ENCODE results near the gene ID1.
"Not testable (repeated sequence)": the region's sequence is repeated elsewhere in the genome, so short reads cannot be mapped to it uniquely, and the experiment has no call there.

Gene ID1

DNA sequence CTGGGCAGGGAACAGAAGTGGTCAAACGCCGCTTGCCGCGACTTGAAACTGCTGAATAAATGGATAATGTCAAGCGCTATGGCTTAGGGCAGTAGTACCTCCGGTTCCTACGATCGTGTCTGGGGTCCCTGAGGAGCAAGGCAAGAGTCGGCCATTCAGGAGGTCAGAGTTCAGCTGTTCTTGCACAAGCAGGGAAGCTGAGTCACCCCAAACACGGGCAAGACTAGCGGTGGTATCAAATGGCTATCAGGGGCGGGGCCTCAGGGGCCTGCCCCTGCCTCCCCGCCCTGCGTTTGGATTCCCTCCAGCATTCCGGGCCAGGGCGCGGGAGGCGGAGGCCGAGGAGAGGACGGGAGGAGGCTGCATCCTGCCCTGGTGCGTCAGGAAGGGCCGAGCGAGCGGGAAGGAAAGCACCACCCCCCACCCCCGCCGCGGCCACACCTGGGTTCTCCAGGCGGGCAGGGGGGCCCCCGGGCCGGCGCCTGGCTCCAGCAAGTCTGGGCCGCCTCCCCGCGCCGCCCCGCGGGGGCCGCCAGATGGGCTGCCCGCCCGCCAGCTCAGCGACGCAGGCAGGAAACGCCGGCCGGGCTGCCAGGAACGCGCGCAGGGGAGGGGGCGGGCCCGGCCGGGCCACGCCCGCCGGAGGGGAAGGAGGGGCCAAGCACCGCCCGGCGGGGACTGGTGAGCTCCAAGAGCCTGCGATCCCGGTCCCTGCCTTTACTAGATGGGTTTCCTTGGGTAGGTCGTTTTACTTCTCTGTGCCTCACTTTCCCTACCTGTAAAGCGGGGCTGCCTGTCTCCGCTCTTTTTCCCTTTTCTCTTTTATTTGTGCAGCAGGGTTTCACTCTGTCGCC, 32.2 kb upstream of the ID1 start:
- in situ Hi-C loops (cut with HindIII; ENCODE audit: low sequenced_read_pairs): no loop called here

DNA sequence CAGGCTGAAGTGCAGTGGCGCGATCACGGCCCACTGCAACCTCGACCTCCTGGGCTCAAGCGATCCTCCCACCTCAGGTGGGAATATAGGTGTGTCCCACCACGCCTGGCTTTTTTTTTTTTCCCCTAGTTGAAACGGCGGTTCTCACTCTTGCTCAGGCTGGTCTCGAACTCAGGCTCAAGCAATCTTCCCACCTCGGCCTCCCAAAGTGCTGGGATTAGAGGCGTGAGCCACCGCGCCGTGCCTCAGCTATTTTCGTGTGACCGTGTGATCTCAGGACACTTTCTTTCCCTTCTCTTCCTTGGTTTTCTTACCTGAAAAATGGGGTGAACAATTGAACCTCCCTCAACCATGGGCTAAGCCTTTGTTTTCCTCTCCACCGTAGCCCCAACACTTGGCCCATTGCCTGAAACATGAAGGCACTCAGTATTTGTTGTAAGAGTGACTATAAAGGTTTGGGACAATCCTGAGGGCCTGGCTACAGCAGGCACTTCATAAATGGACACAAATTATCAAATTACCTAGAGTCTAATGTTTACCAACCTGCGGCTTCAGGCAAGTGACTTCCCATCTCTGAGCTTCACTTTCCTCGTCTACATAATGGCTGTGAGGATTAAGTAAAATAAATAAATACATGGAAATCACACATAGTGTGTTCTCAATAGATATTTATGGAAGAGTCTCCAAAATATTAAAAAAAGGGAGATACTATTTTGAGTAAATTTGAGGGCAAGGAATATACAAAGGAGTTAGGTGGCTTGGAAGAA, 31.4 kb upstream of the ID1 start:
- in situ Hi-C loops (cut with HindIII; ENCODE audit: low sequenced_read_pairs): no loop called here

DNA sequence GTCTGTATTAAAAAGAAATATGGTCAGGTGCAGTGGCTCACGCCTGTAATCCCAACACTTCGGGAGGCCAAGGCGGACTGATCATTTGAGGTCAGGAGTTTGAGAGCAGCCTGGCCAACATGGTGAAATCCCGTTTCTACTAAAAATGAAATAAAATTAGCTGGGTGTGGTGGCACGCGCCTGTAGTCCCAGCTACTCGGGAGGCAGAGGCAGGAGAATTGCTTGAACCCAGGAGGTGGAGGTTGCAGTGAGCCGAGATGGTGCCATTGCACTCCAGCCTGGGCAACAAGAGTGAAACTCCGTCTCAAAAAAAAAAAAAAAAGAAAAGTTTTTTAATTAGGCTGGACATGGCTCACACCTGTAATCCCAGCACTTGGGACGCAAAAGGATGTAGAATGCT, 30.1 kb upstream of the ID1 start:
- in situ Hi-C loops (cut with HindIII; ENCODE audit: low sequenced_read_pairs): not testable (repeated sequence)

DNA sequence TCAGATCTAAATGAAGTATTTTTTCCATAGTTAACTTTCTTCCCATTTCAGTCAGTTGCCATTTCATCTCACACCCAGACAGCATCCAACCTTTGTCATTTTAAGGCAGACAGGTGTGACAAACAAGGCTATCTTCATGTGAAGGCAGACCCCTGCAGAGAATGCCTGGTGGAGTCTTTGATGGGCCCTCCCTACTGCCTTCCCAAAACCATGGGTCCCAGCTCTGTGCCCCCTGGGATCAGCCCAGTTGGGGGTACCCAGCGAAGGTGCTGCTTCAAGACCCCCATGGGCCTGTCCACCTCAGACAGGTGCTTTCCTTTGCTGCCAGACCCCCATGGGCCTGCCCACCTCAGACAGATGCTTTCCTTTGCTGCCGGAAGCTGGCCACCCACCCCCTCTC, 28.3 kb upstream of the ID1 start:
- in situ Hi-C loops (cut with HindIII; ENCODE audit: low sequenced_read_pairs): no loop called here

DNA sequence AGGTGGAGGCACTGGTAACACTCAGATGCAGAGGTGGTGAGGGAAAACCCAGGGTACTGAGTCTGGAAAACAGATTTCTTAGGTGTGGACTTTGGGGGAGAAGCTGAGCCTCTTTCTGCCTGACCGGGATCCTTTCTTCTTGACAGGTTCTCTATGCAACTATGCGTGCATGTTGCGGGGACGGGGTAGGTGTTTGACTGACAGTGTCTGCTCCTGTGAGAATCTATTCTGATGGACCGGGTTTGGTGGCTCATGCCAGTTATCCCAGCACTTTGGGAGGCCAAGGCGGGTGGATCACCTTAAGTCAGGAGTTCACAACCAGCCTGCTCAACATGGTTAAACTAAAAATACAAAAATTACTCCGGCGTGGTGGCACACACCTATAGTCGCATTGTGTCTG, 27.9 kb upstream of the ID1 start:
- in situ Hi-C loops (cut with HindIII; ENCODE audit: low sequenced_read_pairs): no loop called here

DNA sequence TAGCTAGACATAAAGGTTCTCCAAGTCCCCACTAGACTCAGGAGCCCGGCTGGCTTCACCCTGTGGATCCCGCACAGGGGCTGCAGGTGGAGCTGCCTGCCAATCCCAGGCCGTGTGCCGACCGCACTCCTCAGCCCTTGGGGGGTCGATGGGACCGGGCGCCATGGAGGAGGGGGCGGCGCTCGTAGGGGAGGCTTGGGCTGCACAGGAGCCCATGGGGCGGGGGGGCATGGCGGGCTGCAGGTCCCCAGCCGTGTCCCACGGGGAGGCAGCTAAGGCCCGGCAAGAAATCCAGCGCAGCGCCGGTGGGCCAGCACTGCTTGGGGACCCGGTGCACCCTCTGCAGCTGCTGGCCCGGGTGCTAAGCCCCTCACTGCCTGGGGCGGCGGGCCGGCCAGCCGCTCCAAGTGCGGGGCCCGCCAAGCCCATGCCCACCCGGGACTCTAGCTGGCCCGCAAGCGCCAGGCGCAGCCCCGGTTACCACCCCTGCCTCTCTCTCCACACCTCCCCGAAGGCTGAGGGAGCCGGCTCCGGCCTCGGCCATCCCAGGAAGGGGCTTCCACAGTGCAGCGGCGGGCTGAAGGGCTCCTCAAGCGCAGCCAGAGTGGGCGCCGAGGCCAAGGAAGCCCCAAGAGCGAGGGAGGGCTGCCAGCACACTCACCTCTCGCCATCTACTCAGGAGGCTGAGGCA, 26.5 kb upstream of the ID1 start:
- in situ Hi-C loops (cut with HindIII; ENCODE audit: low sequenced_read_pairs): no loop called here

DNA sequence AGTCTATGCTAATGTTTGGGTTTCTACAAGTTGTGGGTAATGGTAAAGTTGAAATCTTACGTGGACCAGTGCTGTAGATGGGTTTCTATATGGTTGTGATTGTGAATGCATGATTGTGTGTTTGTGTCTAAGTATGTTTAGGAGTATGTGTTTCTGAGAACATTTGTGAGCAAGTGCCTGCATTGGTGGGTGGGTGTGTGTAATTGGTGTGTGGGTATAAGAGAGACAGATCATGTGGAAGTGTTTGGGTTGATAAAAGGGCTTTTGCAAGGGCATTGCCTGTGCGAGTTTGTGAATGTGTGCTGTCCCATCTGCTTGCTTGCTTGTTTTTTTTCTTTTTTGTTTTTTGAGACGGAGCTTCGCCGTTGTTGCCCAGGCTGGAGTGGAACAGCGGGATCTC, 25.8 kb upstream of the ID1 start:
- in situ Hi-C loops (cut with HindIII; ENCODE audit: low sequenced_read_pairs): no loop called here

- in situ Hi-C loops (cut with HindIII; ENCODE audit: low sequenced_read_pairs): not testable (repeated sequence)
Observed at GRCh38 chr20:31579941-31580651, 25.0 kb upstream of the ID1 start.

DNA sequence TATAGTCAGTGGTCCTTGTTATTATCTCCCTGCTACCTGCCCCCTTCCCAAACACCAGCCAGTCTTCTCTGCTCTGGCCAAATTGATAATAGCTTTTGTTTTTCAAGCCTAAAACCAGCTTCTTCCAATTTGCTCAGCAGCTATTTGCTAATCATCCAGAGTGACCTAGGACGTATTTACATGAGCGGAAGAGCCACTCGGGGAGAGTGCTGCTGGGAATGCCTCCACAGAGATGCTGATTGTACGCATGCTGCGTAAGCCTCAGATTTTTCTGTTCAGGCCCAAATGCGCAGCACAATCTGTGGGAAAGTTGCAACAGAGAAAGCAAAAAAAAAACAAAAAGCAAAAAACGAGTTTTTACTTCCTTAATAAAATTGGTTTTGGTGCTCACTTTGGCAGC, 24.4 kb upstream of the ID1 start:
- in situ Hi-C loops (cut with HindIII; ENCODE audit: low sequenced_read_pairs): no loop called here

DNA sequence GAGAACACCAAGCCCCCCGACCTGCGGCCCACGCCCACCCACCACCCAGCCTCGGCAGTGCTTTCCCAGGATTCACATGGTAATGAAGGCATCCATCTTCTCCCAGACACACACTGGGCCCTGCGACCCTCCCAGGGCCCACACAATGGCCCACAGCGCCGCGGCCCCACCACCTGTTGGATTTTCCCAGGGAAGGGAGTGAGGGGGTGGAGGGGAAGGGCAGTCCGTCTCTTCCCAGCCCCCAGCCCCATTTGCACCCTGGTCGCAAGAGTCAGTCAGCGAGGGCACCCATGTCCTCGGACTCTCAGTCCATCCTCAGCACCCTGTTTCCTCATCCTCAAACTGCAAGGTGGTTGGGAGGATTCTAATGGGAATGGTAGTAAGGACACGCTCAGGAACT, 23.7 kb upstream of the ID1 start:
- in situ Hi-C loops (cut with HindIII; ENCODE audit: low sequenced_read_pairs): no loop called here

- in situ Hi-C loops (cut with HindIII; ENCODE audit: low sequenced_read_pairs): no loop called here
Observed at GRCh38 chr20:31587545-31588389, 17.3 kb upstream of the ID1 start.

- in situ Hi-C loops (cut with HindIII; ENCODE audit: low sequenced_read_pairs): no loop called here
Observed at GRCh38 chr20:31590717-31591225, 14.3 kb upstream of the ID1 start.

GRCh38 chr20:31593221-31594001, 11.7 kb upstream of the ID1 start:
- in situ Hi-C loops (cut with HindIII; ENCODE audit: low sequenced_read_pairs): no loop called here

DNA sequence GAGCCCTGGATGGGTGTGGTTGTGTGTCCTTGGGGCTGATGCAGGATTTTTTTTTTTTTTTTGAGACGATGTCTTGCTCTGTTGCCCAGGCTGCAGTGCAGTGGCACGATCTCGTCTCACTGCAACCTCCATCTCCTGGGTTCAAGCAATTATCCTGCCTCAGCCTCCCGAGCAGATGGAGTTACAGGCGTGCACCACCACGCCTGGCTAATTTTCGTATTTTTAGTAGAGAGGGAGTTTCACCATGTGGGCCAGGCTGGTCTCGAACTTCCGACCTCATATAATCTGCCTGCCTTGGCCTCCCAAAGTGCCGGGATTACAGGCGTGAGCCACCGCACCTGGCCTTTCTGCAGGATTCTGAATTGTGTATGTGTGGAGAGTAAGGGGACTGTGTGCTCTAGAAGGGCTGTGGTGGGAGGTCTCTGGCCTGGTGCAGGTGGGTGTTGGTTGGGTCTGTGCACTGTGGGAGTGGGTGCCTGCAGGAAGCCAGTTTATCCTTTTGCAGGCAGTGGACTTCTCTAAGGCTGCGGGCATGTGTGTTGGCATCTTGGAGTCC, 11.0 kb upstream of the ID1 start:
- in situ Hi-C loops (cut with HindIII; ENCODE audit: low sequenced_read_pairs): no loop called here

- in situ Hi-C loops (cut with HindIII; ENCODE audit: low sequenced_read_pairs): no loop called here
Observed at GRCh38 chr20:31594558-31595379, 10.3 kb upstream of the ID1 start.

- in situ Hi-C loops (cut with HindIII; ENCODE audit: low sequenced_read_pairs): no loop called here
Observed at GRCh38 chr20:31595380-31595653, 9.8 kb upstream of the ID1 start.

DNA sequence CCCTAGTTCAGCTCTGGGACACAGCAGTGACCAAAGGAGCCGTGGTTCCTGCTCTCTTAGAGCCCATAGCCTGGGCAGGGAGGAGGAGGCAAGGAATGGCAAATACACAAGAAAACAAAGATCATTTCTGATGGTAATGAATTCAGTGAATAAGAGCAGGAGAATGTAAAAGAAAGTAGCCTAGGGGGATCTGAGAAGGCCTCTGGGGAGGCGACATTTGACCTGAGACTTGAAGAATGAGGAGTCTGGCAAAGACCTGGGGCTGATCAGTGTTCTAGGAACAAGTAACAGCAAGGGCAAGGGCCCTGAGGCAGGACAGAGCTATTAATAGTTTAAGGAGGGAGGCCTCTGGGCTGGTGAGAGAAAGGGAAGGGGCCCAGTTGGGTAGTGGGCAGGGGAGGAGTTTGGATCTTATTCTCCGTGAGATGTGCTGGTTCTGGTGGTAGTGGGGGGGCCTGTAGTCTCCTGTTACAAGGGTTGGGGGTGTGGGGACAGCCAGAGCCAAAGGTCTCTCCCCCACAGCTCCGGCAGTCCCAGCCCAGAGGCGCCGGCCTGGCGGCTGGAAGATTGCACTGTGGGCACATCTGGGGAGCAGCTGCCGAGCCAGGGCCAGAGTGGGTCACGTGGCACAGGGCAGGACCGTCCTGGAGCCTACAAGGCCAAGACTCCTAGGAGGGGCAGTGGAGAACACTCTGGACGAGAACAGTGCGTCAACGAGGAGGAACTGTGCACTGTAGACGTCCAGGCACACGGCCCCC, 9.3 kb upstream of the ID1 start:
- in situ Hi-C loops (cut with HindIII; ENCODE audit: low sequenced_read_pairs): no loop called here

- in situ Hi-C loops (cut with HindIII; ENCODE audit: low sequenced_read_pairs): not testable (repeated sequence)
Observed at GRCh38 chr20:31596412-31596715, 8.7 kb upstream of the ID1 start.
